Measurements from ENCODE around the gene ICOS.
"Not testable (repeated sequence)": the region's sequence is repeated elsewhere in the genome, so short reads cannot be mapped to it uniquely, and the experiment has no call there.

Gene ICOS

DNA sequence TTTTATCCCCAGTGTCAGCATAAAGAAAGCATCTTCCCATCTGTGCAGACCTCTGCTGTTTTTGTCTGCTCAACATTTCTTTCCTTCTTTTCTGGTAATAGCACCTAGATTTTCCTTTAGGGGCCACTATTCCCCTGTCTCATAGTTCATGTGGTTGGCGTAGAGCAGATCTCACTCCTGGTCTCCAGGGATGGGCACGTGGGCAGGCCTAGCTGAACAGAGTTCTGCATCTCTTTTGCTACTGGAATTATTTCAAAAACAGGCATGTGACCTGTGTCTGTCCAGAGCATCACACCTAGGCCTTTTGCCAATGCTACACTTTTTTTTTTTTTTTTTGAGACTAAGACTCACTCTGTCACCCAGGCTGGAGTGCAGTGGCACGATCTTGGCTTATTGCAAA, 17.7 kb upstream of the ICOS start:
- DNase-seq = no peak

DNA sequence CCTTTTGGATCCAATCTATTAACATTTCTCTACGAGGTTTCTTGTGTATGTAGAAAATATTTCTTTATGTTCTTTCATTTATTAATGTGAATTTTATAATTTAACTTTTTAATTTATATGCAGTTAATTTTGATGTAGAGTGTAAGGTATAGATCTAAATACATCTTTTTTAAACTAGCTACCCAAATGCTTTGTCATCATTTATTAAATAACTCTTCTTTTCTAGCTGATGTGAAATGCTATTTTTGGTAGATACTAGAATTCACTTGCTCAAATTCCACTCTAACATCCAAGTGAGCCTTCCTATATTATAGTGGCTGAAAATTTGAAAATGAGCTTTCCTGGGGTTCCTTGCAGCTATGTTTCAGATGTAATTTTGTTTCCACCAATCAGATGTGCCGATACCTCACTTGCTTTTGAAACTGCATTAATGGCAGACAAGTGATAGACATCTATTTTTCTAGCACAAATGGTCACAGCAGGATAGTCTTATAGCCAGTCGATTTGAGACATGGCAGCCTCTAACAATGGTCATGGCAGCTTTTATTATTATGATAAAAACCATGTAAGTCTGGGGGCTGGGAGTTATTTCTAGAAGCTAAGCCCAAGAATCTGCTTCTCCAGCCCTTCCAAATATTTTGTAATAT, 10.9 kb upstream of the ICOS start:
- DNase-seq = no peak

DNA sequence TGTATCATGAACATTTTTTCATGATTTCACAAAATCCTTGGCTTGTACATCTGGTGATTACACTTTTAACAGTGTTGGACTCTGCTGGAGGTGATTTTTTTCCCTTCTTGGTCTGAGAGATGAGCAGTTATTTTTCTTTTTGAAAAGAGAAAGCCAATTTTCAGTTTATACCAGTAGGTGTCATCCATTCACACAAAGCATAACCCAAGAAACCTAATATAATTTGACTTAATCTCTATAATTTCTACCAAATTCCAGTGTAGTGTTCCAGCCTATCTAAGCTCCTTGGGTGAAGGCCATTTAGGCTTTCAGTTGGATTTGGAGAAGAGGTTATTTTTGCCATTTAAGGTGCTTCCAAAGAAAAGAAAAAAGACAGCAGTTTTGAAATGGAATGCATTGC, 7.7 kb upstream of the ICOS start:
- DNase-seq = no peak

DNA sequence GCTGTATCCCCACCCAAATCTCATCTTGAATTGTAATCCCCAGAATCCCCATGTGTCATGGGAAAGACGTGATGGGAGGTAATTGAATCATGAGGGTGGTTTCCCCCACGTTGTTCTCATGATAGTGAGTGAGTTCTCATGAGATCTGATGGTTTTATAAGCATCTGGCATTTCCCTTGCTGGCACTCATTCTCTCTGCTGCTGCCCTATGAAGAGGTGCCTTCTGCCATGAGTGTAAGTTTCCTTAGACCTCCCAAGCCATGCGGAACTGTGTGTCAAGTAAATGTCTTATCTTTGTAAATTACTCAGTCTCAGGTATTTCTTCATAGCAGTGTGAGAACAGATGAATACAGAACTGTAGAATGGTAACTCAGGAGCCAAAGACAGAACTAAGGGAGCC, 5.3 kb upstream of the ICOS start:
- DNase-seq = not testable (repeated sequence)

DNA sequence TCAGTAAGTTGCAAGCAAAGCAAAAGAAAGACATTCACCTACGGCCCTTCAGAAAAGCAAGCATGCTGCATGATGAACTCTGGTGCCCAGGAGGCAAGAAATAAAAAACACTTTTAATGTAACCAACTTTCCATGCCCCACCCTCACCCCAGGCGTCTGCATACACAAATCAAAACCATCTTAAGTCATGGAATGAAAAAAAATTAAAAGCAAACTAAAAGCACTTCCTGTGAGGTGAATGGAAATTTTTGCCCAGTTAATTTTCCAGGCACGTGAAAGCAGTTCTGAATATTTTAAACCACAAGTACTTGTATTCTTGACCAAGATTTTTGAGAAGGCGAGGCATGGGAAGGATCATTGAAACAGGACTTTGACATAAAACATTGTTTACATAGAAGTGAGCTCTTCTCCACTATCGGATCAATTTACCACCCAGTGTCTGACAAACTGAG, 2.5 kb upstream of the ICOS start:
- peak; percentile 47 for DNase-seq

DNA sequence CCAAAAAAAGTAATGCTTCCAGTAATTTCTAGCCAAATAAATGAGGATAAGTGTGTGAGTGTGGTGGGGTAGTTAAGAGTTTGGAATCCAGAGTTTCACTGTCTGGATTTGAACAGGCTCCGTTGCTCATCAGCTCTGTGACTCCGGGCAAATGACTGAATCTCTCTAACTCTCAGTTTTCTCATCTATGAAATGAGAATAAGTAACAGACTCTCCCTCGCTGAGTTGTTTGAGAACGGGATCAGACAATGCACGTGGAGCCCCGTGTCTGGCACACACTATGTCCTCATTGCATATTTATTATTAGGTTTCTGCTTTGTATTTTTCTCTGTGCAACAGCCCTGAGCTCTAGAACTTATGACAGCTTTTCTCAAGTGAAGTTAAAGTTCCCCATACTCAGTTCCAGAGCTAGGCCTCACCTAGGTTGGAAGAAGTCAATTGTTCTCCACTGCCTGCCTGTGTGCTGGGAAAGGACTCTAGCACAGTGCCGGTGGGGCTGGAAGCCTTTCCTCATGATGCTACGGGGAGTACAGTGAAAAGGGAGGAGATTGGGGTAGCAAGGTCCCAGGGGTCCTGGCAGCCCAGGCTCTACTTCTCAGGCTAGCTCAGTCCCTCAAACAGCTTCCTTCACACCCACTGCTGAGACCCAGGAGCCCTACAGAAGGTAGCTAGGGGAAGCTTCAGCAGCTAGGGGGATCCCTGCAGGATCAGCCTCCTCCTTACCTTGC, 1.7 kb upstream of the ICOS start:
- no peak for DNase-seq

DNA sequence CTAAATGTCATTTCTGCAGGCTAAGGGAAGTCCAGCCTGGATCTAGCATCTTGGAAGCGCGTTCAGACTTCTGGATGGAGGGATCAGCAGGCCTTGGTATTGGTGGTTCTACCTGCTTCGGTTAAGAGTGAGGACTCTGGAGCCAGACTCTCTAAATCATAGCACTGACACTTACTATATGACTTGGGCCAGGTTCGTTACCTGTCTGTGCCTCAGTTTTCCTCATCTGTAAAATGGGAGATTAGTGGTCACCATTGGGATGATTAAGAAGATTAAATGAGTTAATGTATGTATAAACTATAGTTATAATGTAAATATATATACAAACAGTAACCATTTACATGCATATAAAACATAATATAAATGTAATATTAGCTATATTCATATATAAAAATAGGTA, 995 bp upstream of the ICOS start:
- no peak for DNase-seq

DNA sequence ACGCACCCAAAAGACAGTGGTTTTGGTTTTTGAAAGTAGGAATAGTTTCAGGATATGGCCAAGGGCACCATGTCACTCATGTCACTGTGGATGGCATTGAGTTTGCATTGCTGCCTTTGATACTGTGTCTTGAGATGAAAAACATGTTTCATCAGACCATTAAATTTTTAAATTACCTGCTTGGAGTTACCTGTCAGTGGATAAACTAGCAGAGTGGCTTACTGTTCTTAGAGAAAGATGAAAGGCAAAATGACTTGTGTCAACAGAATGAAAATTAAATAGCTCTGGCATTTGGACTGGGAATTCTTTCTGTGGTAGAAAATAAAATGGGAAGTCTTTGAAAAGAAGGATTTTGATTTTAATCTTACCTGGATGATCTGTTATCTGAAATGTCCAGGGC, 386 bp downstream of the ICOS start:
- DNase-seq = no peak

DNA sequence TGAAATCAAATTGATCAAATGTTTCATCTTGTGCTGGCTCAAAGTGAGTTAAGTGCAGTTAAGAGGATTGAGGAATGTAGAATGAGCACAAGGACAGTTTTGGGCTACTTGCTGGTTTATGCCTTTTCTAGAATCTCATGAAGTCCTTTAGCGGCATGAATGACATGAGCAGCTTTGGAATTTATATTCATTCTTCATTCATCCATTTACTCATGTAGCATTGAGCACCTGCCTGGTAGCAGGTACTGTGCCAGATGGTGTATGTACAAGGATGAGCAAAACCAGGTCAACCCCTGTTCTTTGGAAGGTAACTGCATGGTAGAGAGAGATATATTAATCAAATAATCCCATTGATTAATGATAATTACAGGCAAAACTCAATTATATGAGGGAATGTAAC, 1.2 kb downstream of the ICOS start:
- no peak for DNase-seq

DNA sequence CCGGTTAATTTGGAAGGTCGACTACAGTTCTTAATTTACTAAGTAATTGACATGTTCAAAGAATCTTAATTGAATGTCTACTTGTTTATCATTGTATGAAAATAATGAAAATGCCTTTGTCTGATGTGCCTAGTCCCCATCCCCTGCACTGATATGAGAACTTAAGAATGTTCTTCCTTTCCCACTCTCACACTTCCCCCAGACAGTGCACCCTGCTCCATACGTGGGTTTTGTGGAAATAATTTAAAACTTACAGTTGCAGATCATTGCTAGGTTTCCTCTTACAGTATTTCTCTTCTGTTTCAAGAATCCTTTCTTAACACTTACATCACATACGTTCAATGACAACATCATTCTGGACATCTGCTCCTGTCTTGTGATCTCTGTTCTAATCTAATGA, 3.5 kb downstream of the ICOS start:
- no peak for DNase-seq

DNA sequence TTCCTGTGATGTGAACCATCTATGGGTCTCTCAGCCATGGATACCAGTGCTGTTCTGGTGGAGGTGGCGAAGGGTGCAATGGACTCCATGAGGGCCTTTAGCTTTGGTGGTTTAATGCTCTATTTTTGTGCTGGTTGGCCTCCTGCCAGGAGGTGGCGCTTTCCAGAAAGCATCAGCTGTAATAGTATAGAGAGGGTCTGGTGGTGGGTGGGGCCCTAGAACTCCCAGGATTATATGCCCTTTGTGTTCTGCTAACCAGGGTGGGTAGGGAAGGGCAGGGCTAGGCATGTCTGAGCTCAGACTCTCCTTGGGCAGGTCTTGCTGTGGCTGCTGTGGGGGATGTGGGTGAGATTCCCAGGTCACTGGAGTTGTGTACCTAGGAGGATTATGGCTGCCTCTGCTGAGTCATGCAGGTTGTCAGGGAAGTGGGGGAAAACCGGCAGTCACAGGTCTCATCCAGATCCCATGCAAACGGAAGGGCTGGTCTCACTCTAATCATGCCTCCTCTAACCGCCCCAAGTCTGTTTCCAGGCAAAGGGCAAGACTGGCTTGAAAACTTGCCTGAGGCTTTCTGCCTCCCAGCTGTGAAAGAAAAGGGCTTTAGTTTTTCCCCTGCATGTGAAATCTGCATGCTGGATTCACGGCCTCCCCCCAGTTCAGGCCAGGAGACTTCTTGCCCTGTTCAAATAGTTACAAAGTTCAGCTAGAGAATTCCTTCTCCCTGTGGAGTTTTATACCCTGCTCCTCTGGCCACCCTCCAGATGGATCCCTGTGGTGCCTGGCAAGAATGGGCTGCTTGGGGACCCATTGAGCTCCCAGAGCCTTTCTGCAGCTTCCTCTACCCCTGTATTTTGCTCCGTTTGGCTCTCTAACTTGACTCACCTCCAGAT, 7.2 kb downstream of the ICOS start:
- not testable (repeated sequence) for DNase-seq

DNA sequence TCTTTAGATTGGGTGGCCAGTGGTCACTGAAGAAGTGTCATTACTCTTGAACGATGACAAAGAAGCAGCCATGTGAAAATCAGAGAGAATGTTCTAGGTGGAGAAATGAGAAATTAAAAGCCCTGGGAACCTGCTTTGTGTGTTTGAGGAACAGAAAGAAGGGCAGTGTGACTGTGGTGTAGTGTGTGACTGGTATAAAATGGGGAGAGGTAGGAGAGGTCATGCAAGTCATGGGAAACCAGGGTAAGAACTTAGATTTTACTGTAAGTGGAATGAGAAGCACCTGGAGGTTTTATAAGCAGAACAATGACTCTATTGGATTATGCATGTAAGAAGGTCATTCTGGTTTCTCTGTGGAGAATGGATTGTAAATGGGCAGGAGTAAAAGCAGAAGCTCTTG, 12.2 kb downstream of the ICOS start:
- DNase-seq = no peak

DNA sequence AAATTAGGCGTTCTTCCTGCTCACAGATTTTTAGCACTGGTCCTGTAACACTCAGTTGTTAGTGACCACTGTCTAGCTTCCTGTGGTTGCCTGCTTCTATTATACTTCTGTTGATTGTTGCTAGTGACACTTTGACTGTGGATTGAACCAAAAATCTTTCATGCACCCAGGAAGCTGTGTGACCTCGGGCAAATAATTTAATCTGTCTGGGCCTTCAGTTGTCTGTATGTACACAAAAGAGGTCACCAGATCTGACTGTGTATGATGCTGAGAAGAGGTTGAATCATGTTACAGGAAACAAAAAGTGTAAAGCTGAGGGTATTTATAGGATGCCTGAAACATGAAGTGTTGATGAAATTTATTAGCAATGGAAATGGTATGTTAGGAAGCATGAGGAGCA, 12.7 kb downstream of the ICOS start:
- no peak for DNase-seq

DNA sequence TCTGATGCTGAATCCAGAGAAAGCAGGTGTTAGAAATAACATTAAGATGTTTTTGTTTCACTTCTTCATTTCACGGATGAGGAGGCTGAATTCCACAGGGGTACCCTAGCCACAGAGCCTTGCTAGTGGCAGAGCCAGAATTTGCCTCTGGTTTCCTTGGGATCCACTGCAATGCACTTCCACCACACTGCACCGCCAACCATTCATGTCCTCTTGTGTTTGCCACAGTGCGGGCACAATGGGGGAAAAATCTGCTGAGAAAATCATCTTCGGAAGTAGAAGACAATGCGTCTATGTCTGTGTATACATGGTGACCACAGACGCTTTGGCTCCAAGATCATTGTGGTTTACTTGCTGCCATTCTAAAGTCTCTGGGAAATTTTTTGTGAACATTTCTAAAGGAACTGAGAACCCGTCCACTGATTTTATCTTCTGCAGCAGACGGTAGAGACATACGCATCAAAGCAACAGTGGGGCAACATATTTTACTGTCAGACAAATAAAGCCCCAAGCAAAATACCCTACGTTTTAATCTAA, 14.9 kb downstream of the ICOS start:
- peak; percentile 51 for DNase-seq

DNA sequence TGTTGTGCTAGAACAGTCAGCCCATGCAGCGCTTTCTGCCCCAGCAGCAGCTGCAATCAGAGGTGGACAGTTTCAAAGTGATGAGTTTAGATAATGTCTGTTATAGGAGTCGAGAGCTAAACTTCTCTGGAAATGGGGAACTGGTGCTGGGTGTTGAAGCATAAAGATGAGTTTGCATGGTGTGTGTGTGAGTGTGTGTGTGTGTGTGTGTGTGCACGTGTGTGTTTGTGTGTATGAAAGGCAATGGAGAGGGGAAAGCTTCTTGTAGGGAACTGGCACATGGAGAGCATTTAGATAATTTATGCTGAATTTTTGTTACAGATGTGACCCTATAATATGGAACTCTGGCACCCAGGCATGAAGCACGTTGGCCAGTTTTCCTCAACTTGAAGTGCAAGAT, 22.7 kb downstream of the ICOS start:
- DNase-seq = no peak

DNA sequence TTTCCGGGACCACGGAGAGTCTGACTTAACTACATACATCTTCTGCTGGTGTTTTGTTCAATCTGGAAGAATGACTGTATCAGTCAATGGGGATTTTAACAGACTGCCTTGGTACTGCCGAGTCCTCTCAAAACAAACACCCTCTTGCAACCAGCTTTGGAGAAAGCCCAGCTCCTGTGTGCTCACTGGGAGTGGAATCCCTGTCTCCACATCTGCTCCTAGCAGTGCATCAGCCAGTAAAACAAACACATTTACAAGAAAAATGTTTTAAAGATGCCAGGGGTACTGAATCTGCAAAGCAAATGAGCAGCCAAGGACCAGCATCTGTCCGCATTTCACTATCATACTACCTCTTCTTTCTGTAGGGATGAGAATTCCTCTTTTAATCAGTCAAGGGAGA, 23.1 kb downstream of the ICOS start:
- no peak for DNase-seq

DNA sequence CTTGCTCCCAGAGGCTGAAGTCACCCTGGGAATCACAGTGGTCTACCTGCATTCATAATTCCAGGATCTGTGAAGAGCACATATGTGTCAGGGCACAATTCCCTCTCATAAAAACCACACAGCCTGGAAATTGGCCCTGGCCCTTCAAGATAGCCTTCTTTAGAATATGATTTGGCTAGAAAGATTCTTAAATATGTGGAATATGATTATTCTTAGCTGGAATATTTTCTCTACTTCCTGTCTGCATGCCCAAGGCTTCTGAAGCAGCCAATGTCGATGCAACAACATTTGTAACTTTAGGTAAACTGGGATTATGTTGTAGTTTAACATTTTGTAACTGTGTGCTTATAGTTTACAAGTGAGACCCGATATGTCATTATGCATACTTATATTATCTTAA, 24.2 kb downstream of the ICOS start:
- no peak for DNase-seq

DNA sequence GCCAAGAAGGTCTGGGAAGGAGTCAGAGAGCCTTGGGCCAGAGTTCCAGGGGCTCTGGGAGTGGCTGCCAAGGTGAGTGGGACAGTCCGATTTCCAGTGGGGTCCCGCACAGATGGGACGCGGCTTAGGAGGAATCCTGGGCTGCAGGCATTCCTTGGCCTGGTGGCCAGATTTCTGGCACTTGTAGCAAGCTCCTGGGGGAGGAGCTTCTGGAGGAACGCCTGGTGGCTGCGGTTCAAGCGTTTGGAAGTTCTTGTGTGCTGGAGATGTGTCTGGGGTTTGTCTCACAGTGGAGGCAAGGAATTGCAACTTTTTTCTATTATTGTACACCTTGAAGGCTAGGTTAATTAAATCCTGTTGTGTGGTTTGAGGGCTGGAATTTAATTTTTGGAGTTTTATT, 28.6 kb downstream of the ICOS start:
- not testable (repeated sequence) for DNase-seq

DNA sequence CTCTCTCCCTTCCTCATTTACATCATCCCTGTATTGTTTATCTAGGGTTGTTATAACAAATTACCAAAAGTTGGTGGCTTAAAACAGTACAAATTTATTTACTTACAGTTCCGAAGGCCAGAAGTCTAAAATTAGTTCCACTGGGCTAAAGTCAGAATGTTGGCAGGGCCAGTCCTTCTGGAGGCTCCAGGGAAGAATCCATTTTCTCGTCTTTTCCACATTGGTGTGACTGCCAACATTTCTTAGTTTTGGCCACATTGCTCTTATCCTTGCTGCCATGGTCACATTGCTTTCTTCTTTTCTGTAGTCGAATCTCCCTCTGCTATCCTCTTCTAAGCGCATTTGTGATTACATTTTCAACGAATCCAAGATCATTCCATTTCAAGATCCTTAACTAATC, 34.7 kb downstream of the ICOS start:
- no peak for DNase-seq

DNA sequence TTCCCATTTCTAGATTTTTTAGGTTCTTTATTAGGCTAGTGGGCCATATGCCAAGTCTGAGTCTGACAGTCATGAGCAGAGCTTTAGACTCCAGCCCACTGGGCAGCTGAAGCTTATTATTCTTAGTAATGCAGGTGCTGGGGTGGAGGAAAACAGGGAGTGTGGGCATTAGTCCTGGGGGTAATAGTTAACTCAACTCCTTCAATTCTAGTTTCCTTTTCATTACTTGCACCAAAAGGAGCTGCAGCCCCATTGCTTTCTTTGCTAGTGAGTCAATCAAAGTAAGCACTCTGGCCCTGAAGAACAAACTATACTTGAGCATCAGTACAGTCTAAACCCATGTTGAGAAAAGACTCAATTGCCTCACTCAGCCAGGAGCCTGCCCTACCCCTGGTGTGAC, 35.5 kb downstream of the ICOS start:
- no peak for DNase-seq

DNA sequence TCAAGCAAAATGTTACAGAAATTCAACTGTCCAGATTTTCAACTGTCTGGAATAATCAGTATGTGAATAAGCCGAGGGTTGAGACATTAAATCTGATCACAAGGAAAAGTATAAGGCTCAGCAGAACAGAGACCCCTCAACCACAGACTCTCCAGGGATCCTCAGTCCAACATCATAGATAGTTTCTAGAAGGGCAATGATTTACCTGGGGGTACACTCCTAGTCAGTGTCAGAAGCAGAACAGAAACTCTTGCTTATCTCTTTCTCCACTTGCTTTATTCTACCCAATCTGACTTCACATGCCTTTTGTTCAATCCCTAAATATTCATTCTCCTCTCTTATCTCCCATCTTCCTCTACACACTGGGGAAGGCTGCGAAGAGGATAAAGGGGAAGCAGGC, 36.4 kb downstream of the ICOS start:
- no peak for DNase-seq

DNA sequence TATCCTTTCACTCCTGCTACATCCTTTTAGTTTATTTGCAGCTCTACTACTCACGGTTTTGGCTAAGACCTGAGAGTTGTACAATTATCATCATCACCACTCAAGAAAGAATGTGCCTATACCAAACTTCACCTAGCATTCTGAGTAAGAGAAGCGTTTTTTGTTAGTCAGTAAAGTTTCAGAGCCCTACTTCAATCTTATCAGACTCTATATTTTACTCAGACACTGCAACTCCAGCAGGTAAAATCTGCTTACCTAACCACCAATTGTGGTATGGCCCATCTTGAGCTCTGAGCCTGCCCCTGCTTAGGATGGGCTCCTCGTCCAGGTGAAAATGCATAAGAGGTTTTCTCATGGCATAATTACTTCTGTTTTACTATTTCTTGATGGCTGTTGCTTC, 37.1 kb downstream of the ICOS start:
- no peak for DNase-seq

DNA sequence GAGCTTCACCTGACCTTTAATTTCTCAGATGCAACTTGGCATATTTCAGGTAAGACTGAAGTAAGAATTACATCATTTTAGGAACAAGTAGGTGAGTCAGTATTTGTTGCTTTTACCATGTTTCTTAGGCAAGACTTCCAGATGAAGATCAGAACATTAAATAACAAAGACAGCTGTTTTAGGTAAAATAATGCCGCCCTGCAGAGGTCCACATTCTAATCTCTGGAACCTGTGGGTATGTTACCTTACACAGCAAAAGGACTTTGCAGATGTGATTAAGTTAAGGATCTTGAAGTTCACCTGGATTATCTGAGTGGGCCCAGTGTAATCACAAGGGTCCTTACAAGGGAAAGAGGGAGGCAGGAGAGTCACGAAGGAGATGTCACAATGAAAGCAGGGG, 39.3 kb downstream of the ICOS start:
- DNase-seq = no peak

DNA sequence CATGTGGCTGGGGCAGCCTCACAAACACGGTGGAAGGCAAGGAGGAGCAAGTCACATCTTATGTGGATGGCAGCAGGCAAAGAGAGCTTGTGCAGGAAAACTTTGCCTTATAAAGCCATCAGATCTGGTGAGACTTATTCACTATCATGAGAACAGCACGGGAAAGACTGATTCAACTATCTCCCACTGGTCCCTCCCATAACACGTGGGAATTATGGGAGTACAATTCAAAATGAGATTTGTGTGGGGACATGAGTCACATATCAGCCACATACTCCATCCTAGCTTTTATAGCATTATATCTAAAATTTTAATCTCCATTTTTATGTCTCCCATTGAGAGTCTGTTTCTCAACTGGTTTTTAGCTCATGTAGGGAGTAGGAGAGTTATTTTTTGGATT, 45.7 kb downstream of the ICOS start:
- no peak for DNase-seq

Measured in CD4-positive, alpha-beta T cell treated with Interleukin-15 for 1 hour (primary cell).